SH-SY5Y (cell line): ENCODE data around the gene MAP7D2.

Experiments used
- GATA2 ChIP-seq: IDR thresholded peaks from 2 replicates; pipeline ENCODE4 v1.6.1; 2011; ENCODE audit warnings: mild to moderate bottlenecking, low read depth, low read length
- GATA3 ChIP-seq: IDR thresholded peaks from 2 replicates; pipeline ENCODE4 v1.6.1; 2011; ENCODE audit warnings: low read depth, mild to moderate bottlenecking, low read length, moderate library complexity

MAP7D2 gene

GRCh38 chrX:19986531-19986930 lies 130.2 kb downstream of the MAP7D2 start:
- no peak for TF ChIP-seq GATA3
- no peak for TF ChIP-seq GATA2

- TF ChIP-seq GATA2 (no peak), GATA3 (no peak)
Observed at GRCh38 chrX:19981947-19982346, 134.8 kb downstream of the MAP7D2 start.

DNA sequence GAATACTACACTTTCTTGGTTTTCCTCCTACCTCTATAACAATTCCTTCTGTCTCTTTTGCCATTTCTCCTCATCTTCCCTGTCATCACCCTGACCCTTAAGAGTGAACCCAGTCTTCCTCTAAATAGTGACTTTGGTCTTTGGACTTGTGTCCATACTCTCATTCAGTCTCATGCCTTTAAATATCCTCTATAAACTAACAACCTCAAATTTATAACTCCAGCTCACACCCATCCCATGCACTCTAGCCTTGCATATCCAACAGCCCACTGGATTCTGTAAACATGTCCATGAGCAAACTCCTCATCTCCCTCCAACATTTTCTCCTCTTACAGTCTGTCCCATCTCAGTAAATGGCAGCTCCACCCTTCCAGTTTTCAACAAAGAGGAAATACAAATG lies 140.9 kb downstream of the MAP7D2 start:
- TF ChIP-seq GATA3 (no peak), GATA2 (no peak)

- no peak for TF ChIP-seq GATA3
- TF ChIP-seq GATA2: no peak
Observed at GRCh38 chrX:19972984-19973383, 143.7 kb downstream of the MAP7D2 start.

GRCh38 chrX:19968276-19968675 lies 148.4 kb downstream of the MAP7D2 start:
- TF ChIP-seq GATA2 (no peak), GATA3 (no peak)

DNA sequence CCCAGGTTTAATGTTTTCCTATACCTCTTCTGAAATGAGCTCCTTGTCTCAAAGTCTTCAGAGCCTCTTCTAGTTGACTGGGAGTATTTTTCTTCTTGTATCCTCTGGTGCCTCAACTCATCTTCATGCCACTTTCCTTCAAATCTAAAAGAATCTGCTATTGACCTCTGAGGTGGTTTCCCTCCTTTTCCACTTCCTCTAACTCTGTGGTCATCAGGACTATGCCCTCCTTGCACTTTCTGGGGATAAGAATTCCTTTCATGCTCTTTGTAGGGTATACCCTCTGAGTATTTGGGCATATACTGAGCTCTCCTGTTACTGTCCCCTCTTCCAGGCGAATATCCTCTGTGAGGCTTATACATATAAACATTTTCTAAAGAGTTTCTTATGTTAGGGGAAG lies 150.7 kb downstream of the MAP7D2 start:
- TF ChIP-seq GATA2: no peak
- no peak for TF ChIP-seq GATA3

DNA sequence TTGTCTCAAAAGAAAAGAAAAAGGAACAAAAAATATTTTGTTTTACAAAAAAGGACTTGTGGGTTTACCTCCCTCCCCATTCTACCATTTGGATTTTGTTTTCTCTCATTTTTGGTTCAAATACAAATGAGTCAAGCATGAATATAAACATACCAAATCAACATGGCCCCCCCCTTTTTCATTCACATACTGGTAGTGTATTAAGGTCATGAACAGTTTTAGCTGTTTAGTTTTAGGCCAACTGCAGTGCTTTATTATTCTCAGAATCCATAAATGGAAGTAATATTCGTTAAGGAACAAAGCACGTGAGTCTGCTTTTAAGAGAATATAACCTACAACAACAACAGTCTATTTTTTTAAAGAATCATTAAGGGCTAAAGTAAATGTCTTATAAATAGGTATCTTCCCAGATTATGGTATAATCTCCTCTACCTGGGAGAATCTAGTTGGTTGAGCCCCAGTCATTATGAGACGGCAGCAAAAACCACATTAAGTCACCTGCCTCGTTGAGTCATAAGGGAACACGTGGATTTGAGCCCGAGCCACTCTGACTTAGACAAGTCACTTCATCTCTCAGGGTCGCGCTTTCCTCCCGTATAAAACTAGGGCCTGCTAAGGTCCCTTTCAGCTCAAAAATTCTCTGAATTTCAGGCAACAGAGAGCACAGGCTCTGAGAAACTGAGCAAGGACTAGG lies 152.5 kb downstream of the MAP7D2 start:
- TF ChIP-seq GATA3 (no peak), GATA2 (no peak)

DNA sequence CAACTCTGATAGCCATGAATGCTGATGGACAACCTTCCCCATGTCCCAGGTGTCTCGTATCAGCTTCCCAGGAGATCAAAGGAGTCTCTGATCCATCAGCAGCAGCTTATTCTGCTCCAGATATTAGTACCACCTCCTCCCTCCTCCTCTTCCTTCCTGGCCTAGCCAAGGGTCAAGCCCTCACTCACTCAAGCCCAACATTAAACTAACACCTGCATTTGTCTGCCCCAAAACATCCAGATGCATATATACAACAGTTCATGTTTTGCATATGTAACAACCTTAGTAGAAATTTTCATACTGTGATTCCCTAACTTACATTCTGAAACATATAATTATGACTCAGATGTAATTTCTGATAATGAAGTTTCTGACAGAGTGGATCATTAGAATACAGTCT lies 155.8 kb downstream of the MAP7D2 start:
- TF ChIP-seq GATA3 (no peak), GATA2 (no peak)

GRCh38 chrX:19958552-19959486 lies 157.9 kb downstream of the MAP7D2 start:
- TF ChIP-seq GATA2 (no peak), GATA3 (no peak)

GRCh38 chrX:19956923-19957322 lies 159.8 kb downstream of the MAP7D2 start:
- TF ChIP-seq GATA2: no peak
